ENCODE data around the gene SUMF1. TPM values are rescaled to one million over a fixed set of nuclear protein-coding genes. Genes with fewer than 3 reads are reported as not detected.

SUMF1 gene
- total RNA-seq, 1 experiment from 2014 or later = 26.6 TPM

- no peaks in the 10 kb centered on the region for H3K9me3 ChIP-seq (ENCODE audit: control insufficient read depth in 1 of 2, insufficient read depth in 1 of 2, low read depth in 1 of 2, low read length in 2 of 2)
- RAD21 ChIA-PET (ENCODE audit: low non-redundant PET in 1 of 2, low total read pairs in 2 of 2, uncharacterized antibody in 2 of 2, unreplicated experiment in 2 of 2) = no interaction called here
- H3K79me2 ChIP-seq (ENCODE audit: insufficient read depth, low read length) = no peaks in the 10 kb centered on the region
- DNase-seq (ENCODE audit: low read depth, low spot score) = no peak
- H3K4me3 ChIP-seq (replicated peaks in 1 of 2; ENCODE audit: low read depth in 1 of 2, low read length in 2 of 2) = no peak overlapping the region
- no TSS peak for BruUV-seq (replicated peaks)
- no peak overlapping the region for H3K27ac ChIP-seq (ENCODE audit: low read depth, low read length)
- ATAC-seq = no peak
- POLR2A ChIA-PET = no interaction called here
- H2AFZ ChIP-seq (ENCODE audit: low read depth, low read length, poor library complexity, severe bottlenecking) = no peak overlapping the region
- CTCF ChIA-PET = no interaction called here
- no peaks in the 10 kb centered on the region for H3K9me2 ChIP-seq (ENCODE audit: insufficient read depth)
- no peaks in the 10 kb centered on the region for H3K27me3 ChIP-seq (ENCODE audit: insufficient read depth, low read length)
- no peaks in the 10 kb centered on the region for H3K4me1 ChIP-seq (ENCODE audit: control insufficient read depth in 1 of 2, insufficient read depth in 2 of 2, low read length in 2 of 2)
- no peaks in the 10 kb centered on the region for H4K20me1 ChIP-seq (ENCODE audit: insufficient read depth)
- no peak overlapping the region for H3K9ac ChIP-seq (ENCODE audit: low read length)
- TF ChIP-seq ELF1 (IDR thresholded peaks at IDR 0.05; ENCODE audit: borderline replicate concordance, low read depth) (no peak), ATF3 (IDR thresholded peaks at IDR 0.05) (no peak), YY1 (IDR thresholded peaks at IDR 0.05; ENCODE audit: extremely low read depth, insufficient replicate concordance, low read depth, low read length) (no peak), EZH2phosphoT487 (IDR thresholded peaks at IDR 0.05; ENCODE audit: borderline replicate concordance) (no peak), ZNF274 (IDR thresholded peaks at IDR 0.05; ENCODE audit: low read depth, low read length) (no peak), POLR2AphosphoS5 (IDR thresholded peaks at IDR 0.05; ENCODE audit: low read depth, low read length) (no peak), SP1 (IDR thresholded peaks at IDR 0.05; ENCODE audit: low read depth) (no peak), CEBPB (IDR thresholded peaks at IDR 0.05; ENCODE audit: low read depth) (no peak), JUND (IDR thresholded peaks at IDR 0.05) (no peak), POLR2A (IDR thresholded peaks at IDR 0.05; ENCODE audit: borderline replicate concordance, extremely low read depth, insufficient read depth, insufficient read length) (no peak), FOSL1 (IDR thresholded peaks at IDR 0.05; ENCODE audit: low read depth) (no peak), SRF (IDR thresholded peaks at IDR 0.05; ENCODE audit: low read depth) (no peak), RAD21 (IDR thresholded peaks at IDR 0.05; ENCODE audit: low read depth) (no peak), SIN3A (IDR thresholded peaks at IDR 0.05; ENCODE audit: low read depth) (no peak), EGR1 (IDR thresholded peaks at IDR 0.05; ENCODE audit: low read depth) (no peak), CBX3 (IDR thresholded peaks at IDR 0.05; ENCODE audit: low read depth) (no peak), ZFX (IDR thresholded peaks at IDR 0.05) (no peak)
- TF ChIP-seq, protein P1, sequence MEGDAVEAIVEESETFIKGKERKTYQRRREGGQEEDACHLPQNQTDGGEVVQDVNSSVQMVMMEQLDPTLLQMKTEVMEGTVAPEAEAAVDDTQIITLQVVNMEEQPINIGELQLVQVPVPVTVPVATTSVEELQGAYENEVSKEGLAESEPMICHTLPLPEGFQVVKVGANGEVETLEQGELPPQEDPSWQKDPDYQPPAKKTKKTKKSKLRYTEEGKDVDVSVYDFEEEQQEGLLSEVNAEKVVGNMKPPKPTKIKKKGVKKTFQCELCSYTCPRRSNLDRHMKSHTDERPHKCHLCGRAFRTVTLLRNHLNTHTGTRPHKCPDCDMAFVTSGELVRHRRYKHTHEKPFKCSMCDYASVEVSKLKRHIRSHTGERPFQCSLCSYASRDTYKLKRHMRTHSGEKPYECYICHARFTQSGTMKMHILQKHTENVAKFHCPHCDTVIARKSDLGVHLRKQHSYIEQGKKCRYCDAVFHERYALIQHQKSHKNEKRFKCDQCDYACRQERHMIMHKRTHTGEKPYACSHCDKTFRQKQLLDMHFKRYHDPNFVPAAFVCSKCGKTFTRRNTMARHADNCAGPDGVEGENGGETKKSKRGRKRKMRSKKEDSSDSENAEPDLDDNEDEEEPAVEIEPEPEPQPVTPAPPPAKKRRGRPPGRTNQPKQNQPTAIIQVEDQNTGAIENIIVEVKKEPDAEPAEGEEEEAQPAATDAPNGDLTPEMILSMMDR (IDR thresholded peaks at IDR 0.05 in 2 of 3, conservative IDR thresholded peaks at IDR 0.05 in 1 of 3; ENCODE audit: borderline replicate concordance in 1 of 3, insufficient read depth in 1 of 3, low read depth in 2 of 3, low read length in 2 of 3) = no peak
- TF ChIP-seq, protein P2, sequence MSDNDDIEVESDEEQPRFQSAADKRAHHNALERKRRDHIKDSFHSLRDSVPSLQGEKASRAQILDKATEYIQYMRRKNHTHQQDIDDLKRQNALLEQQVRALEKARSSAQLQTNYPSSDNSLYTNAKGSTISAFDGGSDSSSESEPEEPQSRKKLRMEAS (IDR thresholded peaks at IDR 0.05) = no peak
- intact Hi-C loops (cut with micrococcal nuclease) = no loop called here
- no peak overlapping the region for H3K4me2 ChIP-seq (ENCODE audit: low read length)
- no peaks in the 10 kb centered on the region; a peak in 1 of 4 replicates for H3K36me3 ChIP-seq (ENCODE audit: control insufficient read depth in 1 of 2, insufficient read depth in 2 of 2, low read length in 2 of 2)
Observed at GRCh38 chr3:4320096-4320911, 146.8 kb downstream of the SUMF1 start.
